HG02798 (cell line): ENCODE data around the gene ST6GALNAC5.

ENCODE experiments used
- ATAC-seq: cut with Tn5 transposase; IDR thresholded peaks from one replicate; pipeline ENCODE4 v1.9.1; 2021; ENCODE audit warnings: mild to moderate bottlenecking; ENCODE audit not compliant: unreplicated experiment, poor library complexity

Gene ST6GALNAC5

DNA sequence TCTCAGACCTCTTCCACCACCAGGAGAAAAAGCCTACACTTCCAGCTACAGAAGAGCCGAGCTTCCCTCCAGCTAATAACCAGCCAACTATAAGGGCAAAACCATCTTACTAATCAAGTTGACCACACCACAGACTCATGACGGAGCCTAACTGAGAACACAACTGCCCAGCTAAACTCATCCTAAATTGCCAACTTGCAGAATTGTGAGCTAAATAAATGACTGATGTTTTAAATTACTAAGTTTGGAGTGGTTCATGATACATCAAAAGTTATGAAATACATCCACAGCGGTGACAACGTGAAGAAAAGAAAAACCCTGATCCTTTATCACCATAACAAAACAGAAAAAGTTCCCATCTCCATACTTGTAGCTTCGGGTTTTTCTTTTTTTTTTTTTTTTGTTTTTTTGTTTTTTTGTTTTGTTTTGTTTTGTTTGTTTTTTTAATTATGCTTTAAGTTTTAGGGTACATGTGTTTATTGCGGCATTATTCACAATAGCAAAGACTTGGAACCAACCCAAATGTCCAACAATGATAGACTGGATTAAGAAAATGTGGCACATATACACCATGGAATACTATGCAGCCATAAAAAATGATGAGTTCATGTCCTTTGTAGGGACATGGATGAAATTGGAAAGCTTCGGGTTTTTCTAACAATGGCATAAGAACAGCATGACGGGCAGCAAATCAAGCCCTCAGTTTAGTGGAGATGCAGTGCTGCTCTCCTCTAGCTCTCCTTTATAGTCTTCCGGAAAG is 229.4 kb downstream of the ST6GALNAC5 start:
- no peak for ATAC-seq

DNA sequence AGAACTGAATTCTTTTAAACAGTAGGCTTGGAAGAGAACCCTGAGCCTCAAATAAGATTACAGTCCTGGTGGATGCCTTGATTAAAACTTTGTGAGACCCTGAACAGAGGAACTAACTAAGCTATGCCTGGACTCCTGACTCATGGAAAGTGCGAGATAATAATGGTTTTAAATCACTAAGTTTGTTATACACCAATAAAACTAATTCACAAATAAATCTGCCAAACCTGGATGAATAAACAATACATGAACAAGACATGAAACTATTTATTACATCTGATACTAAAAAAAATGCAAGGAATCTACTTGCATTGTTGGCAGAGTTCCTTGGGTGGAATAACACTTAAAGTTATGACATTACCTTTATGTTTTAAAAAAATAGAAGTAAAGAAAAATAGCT is 233.6 kb downstream of the ST6GALNAC5 start:
- ATAC-seq = no peak

GRCh38 chr1:77103486-77103885 is 236.2 kb downstream of the ST6GALNAC5 start:
- ATAC-seq = no peak

DNA sequence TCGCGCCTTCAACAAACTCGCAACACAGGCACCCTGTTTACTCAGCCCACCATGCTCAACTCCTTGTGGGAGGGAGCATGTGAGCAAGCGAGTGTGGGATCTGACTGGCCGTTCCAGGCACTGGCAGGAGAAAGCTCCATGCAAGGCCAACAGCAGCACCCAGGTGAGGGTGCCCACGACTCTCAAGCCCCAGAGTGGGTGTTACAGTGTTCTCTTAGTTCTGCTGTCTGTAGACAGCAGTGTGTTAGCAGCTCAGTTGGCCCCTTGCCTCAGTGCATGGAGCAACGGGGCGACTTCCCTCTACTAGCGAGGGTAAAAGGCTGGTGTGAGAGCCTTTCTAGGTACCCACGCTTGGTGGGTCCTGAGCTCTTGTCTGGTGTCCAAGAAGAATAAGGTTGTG is 237.4 kb downstream of the ST6GALNAC5 start:
- ATAC-seq = no peak
